Nucleus accumbens (tissue), 56 donors: ENCODE data around the gene ATP1A2.
"Not testable (repeated sequence)": the region's sequence is repeated elsewhere in the genome, so short reads cannot be mapped to it uniquely, and the experiment has no call there.

Source experiments
- DNase-seq, 56 donors: peaks; one replicate each; lab custom pipeline; 2025; lab: John Stamatoyannopoulos, UW

ATP1A2 gene

DNA sequence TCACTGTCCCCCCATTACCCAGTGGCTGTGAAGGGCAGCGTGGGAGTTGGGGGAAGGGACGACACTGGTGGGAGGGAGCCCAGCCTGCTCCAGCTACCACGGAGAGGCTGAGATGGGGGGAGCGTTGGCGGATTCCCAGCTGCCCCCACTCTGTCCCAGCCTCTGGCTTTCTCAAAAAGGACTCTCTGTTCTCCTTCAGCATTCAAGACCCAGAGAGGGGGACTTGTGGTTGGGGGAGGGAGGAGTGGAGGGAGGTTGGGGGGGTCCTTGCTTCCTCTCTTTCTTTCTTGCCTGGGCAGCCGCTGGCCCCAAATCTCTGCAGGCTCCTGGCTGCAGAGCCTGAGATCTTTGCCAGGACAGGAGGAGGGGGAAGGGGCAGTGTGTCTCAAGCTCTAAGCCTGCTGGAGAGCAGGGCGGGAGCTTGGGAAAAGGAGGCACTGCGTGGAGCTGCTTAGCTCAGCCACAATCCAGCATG, 2.2 kb downstream of the ATP1A2 start:
- DNase-seq: peak in 54 of 56 donors; percentile 17 to 95 (median 75)

DNA sequence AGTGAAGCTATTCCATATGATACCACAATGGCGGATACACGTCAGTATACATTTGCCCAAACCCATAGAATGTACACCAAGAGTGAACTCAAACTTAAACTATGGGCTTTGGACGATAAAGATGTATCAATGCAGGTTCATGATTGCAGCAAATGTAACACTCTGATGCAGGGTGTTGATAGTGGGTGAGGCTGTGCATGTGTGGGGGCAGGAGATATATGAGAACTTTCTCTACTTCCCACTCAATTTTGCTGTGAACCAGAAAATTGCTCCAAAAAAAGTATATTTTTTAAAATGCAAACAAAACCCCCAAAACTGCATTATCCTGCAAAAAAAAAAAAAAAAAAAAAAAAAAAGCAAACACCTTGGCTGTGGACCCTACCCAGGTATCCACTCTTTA, 3.4 kb downstream of the ATP1A2 start:
- peak in 1 of 56 donors; percentile 11 for DNase-seq

DNA sequence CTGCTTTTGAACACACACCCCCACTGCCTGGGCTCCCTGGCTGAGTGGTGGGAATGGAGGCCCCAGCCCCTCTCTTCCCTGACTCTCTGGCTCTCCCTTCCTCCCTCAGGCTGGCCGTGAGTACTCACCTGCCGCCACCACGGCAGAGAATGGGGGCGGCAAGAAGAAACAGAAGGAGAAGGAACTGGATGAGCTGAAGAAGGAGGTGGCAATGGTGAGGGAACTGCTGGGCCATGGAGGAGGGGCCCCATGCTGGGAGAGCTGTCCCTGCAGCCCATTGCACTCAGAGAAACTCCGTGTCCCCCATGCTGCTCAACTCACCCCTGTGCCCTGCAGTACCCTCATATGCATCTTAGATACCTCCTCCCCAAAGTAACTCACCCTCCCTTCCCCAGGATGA, 5.2 kb downstream of the ATP1A2 start:
- no peak for DNase-seq

DNA sequence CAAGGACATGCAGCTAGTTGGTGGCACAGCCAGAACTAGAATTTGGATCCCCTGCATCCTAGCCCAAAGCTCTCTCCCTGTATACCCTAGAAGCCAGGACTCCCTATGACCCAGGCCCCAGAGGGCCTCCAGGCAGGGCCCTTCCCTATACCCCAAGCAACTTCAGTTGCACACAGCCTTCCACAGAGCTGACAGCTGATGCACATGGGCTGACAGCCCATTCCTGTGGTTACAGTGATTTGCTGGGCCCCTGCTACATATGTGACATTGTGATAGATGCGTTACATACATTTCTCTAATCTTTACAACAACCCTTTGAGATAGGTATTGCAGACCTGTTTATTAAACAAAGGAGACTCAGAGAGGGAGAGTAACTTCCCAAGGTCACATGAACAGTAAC, 5.8 kb downstream of the ATP1A2 start:
- no peak for DNase-seq

DNA sequence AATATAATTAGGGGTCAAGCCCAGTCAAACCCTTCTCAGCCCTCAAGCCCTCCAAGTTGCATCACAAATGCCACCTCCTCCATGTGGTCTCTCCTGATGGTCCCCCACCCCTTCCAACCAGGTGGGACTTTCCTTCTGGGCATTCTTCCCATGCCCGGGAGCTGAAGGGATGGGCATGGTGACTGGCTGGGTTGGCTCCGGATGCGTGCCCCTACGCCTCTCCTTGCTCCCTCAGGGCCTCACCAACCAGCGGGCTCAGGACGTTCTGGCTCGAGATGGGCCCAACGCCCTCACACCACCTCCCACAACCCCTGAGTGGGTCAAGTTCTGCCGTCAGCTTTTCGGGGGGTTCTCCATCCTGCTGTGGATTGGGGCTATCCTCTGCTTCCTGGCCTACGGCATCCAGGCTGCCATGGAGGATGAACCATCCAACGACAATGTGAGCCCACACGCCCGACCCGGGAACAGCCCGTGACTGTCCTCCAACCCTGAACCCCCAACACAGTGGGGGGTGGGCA, 7.5 kb downstream of the ATP1A2 start:
- no peak for DNase-seq

DNA sequence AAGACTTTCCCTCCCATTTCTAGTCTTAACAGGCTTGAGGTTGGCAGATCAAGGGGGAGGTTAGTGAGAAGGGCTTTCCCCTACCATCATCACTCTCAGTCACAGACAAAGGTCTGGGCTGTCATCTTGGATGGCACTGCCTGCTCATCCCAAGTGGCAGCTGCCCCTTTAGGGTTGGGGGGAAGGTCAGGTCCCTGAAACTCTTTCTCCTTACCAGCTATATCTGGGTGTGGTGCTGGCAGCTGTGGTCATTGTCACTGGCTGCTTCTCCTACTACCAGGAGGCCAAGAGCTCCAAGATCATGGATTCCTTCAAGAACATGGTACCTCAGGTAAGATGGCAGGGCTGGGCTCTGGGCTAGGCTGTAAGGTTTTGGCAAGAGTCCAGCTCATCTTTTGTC, 8.2 kb downstream of the ATP1A2 start:
- no peak for DNase-seq

DNA sequence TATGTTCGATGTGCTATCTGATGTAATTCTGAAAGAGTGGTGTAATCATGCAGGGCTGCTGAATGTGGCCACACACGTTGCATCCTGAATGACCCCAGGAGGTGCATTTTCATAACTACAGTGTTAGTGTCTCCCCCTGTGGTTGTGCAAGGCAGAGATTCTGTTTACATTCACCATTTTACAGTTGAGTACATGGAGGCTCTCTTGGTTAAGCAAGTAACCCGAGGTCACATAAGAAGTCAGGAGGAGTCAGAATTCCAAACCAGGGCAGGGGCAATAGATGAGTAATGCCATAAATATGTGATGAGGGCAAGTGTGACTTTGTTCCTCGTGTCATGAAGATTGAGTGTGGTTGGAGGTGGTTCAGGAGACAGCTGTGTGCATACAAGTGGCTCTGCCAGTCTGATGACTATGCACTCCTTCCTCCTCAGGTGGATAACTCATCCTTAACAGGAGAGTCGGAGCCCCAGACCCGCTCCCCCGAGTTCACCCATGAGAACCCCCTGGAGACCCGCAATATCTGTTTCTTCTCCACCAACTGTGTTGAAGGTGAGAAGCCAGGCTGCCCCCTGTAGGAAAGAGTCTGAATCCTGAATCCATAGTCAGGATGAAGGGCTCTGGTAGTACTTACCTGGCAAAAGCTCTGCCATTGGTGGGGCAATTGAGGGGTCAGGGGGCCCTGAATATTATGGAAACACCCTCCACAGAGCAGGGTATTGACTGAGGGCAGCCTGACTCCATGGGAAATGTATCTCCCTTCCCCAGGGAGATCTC, 9.3 kb downstream of the ATP1A2 start:
- no peak for DNase-seq

DNA sequence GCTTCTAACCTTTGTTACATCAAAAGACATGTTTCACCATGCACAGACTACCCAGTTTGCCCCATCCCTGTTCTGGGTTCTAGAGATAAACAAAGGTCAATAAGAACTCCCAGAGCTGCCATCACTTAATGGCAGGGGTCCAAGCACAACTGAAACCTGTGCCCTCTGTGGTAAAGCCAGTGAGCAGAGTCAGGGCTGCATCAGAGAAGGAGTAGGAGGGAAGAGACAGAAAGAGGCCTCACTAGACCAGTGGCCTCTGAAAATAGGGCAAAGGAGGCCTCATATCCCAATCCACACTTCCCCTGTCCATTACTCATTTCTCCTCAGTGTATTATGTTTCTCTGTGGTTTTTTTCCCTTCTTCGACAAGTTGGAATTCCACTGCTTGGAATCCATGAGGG, 10.2 kb downstream of the ATP1A2 start:
- no peak for DNase-seq

DNA sequence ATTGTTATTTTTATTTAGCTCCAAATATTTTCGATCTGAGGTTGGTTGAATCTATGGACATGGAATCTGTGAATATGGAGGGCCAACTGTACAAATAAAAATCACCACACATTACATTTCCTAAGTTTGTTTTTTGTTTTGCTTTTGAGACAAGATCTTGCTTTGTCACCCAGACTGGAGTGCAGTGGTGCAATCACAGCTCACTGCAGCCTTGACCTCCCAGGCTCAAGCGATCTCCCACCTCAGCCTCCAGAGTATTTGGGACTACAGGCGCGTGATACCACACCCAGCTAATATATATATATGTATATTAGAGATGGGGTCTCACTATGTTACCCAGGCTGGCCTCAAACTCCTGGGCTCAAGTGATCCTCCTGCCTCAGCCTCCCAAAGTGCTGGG, 10.8 kb downstream of the ATP1A2 start:
- not testable (repeated sequence) for DNase-seq

DNA sequence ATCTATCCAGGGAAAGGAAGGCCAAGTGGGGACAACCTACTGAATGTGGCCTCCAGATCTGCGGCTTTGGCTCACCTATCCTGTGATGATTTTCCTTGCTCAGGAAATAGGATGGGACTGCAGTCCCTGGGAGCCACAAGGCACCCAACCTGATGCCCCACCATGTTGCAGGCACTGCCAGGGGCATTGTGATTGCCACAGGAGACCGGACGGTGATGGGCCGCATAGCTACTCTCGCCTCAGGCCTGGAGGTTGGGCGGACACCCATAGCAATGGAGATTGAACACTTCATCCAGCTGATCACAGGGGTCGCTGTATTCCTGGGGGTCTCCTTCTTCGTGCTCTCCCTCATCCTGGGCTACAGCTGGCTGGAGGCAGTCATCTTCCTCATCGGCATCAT, 11.8 kb downstream of the ATP1A2 start:
- no peak for DNase-seq

DNA sequence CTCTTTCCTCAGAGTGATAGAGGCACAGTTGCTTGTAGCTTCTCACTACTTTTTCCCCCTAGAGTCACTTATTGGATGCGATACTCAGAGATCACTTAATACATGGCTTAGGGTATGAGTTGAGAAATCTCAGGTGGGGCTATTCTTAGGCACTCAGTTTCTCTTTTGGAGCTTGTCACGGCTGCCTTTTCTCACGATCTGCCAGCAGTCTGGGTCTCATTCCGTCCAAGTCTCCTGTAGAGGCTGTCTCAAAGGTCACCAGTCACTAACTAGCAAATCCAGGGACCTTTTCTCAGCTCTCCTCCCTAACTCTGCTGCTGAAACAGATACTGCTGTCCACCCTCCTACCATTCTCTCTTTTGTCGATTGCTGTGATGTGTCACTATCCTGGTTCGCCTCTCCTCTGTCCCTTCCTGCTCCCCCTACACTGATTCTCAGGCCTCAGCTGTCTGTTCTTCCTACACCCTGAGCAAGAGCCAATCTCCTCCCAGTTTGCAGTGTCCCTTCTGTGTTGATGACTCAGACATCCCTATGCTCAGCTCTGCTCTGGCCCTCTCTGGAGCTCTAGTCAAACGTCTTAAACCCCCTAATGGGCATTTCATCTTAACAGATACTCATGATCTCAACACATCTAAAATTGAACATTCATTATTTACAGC, 12.4 kb downstream of the ATP1A2 start:
- DNase-seq: no peak

DNA sequence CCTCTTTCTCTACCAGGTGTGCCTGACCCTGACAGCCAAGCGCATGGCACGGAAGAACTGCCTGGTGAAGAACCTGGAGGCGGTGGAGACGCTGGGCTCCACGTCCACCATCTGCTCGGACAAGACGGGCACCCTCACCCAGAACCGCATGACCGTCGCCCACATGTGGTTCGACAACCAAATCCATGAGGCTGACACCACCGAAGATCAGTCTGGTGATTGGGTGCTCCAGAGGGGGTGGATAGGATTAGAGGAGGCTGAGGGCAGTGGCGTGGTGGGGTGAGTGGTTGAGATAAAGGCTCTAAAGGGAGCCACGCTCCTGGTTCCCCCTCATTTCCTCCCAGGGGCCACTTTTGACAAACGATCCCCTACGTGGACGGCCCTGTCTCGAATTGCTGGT, 13.1 kb downstream of the ATP1A2 start:
- no peak for DNase-seq

DNA sequence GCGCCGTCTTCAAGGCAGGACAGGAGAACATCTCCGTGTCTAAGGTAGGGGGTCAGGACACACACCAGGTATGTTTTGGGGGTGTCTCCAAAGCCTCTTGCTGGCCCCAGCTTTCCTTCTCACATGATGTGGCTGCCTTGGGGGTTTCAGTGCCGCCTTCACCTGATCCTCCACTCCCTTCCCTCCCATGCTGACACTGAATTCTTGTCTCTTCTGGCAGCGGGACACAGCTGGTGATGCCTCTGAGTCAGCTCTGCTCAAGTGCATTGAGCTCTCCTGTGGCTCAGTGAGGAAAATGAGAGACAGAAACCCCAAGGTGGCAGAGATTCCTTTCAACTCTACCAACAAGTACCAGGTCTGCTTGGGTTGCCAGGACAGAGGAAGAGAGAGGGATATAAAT, 13.5 kb downstream of the ATP1A2 start:
- peak in 4 of 56 donors; percentile 16 to 21 (median 20) for DNase-seq

DNA sequence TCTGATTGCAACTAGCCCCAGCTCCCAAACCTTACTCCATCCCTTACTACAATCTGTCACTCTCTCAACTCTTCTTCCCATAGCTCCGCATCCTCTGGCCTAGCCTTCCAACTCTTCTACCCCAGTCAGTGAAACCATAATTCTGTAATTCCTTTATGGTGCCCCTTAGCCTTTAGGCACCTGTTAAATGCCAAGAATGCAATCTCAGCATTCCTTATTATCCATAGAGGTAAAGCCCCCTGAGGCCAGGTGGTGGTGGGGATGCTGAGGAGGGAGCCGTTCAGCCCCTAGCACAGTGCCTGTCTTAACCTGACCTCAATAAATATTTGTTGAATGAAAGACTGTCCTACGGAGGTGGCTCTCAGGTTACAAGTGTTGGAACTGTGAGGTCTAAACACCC, 14.0 kb downstream of the ATP1A2 start:
- no peak for DNase-seq

DNA sequence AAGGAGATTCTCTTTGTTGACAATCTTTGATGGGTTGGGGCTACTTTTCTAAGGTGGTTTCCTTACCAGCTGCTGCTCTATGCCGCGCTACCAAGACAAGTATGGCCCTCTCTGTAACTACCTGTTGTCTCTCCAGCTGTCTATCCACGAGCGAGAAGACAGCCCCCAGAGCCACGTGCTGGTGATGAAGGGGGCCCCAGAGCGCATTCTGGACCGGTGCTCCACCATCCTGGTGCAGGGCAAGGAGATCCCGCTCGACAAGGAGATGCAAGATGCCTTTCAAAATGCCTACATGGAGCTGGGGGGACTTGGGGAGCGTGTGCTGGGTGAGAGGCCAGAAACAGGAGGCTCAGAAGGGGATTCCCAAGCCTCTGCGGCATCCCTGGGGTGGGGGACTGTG, 14.4 kb downstream of the ATP1A2 start:
- no peak for DNase-seq

DNA sequence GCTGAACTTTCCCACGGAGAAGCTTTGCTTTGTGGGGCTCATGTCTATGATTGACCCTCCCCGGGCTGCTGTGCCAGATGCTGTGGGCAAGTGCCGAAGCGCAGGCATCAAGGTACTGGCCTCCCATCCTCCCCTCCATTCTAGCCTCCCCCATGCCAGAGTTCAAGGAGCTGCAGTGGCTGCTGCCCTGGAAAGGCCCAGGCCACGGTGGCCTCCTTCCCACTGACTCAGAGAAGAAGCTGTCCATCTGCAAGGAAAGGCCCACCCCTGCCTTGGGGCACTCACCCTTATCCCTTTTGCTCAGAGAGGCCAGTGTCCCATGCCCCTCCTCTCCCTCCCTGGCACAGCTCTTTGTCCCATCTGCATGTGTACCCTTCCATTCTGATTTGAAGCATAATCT, 14.9 kb downstream of the ATP1A2 start:
- no peak for DNase-seq

DNA sequence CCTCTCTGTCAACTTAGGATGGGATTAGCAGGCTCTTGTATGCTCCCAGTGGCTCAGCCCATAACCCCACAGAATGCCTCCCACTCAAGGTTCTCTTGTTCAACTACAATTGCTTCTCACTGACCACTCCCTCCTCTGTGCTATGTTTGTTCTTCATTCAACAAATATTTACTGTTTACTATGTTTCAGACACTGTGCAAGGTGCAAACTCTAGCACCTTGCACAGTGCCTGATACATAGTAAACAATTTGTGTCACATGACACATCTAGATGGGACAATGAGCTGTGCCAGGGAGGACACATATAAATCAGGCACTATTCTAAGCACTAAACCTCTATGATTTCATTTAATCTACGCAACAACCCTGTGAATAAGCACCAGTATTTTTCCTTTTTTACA, 15.4 kb downstream of the ATP1A2 start:
- no peak for DNase-seq

DNA sequence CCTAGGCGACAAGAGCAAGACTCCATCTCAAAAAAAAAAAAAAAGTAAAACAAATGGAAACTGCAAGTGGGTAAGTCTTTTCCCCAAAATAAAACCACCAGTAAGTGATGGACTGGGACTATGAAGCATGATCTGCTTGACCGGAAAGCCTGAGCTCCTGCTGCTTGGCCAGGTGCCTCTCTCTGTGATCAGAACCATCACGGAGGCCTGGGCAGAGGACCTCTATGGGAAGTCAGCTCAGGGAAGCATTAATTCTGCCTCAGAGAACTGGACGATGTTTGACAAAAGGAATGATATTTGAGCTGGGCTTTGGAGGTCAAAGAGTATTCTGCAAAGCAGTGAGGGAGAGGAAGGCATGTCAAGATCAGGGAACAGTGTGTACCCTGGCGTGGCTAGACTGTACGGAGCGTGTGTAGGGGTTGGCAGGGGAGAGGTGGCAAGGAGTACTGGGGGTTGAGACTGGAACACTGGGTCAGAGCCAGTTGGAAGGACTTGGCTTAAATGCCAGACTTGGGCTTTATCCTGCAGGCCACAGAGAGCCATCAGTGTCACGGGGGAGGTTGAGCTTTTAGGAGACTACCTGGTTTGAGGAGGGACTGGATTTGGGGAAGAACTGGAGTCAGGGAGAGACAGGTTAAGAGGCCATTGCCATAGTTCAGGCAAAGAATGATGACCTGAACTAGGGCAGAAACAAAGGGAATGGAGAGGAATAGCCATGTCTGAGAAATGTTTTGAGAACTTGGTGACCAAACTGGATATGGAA, 16.4 kb downstream of the ATP1A2 start:
- DNase-seq: peak in 15 of 56 donors; percentile 8 to 52 (median 32)

DNA sequence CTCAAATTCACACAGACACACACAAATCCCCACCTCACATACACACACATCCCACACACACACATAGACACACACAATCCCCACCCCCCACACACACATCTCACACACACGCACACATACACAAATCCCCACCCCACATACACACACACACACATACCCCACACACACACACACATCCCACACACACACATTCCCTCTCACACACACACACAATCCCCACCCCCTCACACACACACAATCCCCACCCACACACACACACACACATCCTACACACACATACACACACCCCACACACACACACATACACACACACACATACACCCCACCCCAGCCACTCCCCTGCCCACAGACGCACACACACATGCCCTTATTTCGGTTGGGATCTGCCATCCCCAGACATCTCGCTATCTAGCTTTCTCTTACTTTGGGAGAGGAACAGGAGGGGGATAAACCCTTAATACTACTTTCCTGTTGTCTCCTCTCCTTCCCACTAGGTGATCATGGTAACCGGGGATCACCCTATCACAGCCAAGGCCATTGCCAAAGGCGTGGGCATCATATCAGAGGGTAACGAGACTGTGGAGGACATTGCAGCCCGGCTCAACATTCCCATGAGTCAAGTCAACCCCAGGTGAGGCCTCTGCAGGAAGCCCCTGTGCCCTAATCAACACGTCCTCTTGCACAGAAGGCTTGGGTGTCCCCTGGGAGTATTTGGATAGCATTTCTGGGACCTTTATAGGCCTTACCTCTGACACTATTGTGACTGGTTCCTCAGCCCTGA, 18.6 kb downstream of the ATP1A2 start:
- no peak for DNase-seq

DNA sequence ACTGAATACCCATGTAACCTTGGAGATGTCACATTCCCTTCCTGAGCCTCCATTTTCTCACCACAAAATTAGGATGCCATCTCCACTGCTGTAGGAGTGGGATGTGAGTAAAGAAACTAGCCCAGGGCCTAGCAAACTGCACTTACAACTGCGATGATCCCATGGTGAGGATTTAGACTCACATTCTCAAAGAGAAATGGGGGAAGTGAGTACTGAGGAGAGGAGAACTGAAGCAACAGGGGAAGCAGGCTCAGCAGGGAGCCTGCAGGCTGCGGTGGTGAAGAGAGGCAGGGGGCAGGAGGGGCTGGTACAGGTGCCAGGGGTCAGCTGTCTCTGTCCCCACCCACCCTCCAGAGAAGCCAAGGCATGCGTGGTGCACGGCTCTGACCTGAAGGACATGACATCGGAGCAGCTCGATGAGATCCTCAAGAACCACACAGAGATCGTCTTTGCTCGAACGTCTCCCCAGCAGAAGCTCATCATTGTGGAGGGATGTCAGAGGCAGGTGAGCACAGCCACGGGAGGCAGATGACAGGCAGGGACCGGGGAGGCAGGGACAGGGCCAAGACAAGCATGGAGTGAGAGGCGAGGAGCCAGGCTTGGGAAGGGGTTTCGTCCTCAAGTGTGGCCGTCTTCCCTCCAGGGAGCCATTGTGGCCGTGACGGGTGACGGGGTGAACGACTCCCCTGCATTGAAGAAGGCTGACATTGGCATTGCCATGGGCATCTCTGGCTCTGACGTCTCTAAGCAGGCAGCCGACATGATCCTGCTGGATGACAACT, 19.4 kb downstream of the ATP1A2 start:
- no peak for DNase-seq
